Measurements from ENCODE around the gene SCGB1D2.

The SCGB1D2 gene

DNA sequence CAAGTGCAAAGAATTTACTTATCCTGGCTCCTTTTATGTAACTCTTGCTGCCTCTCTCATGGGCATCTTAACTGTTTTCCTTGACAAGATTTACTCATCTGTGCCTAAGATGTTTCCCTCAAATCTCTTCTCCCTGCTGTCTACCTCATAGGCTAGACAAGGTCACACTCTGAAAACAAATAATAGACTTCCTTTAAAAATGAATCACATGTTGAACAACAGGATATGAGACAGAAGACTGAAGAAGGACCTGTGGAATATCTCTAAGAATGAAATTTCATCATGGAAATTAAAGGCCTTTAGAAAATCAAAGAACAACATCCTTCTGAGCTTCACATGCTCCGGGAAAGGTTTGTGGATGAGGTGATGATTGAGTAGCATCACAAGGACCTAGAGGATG, 22.0 kb downstream of the SCGB1D2 start:
- no peak for DNase-seq

DNA sequence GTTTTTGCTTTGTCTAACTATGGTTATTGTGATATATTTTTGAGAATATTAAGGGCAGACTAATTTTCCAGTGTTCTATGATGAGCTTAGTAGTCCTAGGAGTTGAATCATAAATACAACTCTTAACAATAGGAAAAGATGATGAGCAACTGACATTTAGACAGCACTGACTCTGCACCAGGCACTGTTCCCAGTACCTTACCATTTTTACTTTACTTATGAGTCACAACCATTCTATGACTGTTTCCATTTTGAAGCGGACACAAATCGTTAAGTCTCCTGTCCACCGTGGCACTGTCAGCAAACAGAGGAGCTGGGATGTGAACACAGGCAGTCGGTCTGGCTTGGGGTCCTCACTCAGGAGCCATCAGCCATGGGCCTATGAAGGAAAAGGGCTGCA, 24.5 kb downstream of the SCGB1D2 start:
- no peak for DNase-seq

DNA sequence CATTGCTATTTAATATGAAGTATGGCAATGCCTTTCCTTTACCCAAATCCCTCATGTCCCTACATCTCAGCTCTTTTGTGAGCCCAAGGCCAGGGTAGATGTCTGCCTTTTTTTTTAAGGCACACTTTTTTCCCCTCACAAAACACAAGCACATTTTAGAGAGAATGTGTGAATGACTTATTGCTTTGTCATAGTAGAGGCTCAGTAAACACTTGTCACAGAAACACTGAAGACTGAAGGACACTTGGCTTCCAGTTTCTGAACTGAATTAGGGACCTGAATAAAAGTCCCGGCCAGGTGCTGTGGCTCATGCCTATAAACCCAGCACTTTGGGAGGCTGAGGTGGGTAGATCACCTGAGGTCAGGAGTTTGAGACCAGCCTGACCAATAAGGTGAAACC, 25.0 kb downstream of the SCGB1D2 start:
- no peak for DNase-seq

DNA sequence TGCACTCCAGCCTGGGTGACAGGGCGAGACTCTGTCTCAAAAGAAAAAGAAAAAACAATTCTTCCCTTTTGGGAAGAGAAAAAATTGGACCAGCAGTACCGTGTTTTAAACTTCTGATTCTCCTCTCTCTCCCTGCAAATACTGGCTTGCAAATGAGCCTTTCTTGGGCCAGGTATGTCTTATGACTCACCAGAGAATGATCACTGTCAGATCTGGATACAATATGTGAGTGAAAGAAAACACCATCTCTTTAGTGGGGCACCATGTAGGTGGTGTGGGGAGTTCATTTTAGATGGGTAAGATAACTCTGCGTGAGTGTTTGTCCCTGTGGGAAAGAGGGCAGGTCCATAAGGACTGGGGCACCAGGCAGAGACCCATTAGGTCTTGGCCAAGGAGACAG, 25.5 kb downstream of the SCGB1D2 start:
- DNase-seq, result no peak

DNA sequence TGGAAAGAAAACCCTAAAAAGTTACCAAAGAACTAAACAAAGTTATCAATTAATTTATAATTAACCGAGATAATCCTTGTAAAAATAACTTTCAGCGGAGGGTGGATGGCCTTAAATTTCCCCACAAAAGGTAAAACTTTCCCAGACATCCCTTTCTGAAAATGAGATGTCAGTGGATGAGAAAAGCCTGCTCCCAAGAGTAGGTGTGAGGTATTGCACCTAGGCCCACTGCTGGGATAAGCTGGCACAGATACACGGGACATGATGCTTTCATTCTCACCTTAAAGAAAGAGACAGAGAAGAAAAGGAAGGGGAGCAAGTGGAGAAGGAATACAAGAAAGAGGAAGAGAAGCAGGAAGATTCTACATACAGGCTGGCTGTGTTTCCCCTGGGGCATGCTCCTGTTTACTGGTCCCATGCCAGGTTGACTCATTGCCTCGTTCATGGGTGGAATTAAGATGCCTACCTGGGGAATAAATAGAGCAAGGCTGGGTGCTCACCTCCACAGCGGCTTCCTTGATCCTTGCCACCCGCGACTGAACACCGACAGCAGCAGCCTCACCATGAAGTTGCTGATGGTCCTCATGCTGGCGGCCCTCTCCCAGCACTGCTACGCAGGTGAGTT, 27.7 kb downstream of the SCGB1D2 start, which contains the start of gene SCGB2A2:
TSS of gene SCGB2A2 (plus strand) at position 505 of the 625 bp plus-strand sequence. CDS start at position 564, 59 bp downstream.
- no peak for DNase-seq

DNA sequence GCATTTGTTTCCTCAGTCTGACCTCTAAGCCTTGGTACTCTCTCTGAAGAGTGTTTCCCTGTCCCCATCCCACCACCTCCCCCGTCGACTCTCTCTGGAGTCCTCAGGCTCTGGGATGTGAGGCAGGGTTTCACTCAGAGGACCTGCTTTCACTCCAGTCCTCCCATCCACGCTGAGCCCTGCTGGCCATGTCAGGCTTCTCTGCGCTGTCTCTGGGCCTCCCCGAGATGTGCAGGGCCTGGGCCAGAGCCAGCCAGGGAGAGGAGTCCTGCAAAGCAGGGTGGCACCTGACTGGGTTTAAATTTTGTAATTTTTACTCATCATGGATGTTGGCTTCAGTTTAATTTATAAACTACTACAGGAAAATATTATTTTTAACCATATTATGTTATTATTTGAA, 31.2 kb downstream of the SCGB1D2 start:
- no peak for DNase-seq

GRCh38 chr11:62273789-62274275, 31.8 kb downstream of the SCGB1D2 start:
- DNase-seq, result no peak

DNA sequence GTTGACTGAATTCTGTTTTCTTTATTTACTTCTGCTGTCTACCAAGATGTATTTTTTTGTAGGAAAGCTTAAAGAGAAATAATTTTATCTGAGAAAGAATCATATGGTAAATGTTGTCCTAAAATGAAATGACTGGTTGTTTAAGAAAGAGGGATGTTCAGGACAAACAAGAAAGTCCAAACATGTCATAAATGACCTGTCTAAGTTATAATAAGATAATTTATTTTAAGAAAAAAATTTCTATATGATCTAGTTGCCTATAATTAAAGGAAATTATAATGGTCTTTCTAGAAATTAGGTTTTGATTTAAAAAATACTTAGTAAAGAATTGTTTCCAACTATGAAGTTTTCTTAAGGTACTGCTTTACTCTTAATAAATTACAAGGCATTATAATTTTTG, 38.4 kb downstream of the SCGB1D2 start:
- no peak for DNase-seq

Data from NCI-H1092 (cell line).